VCaP (cell line): ENCODE data around the gene EXOC1.

Experiments used
- H3K27ac ChIP-seq: fragments of 450-650 bp; 2 replicates; pipeline ENCODE4 v1.5.1; 2017
- TF ChIP-seq, protein P1 (sequence below): fragments of 450-650 bp; conservative IDR thresholded peaks from 2 replicates; pipeline ENCODE4 v1.5.1; 2017; ENCODE audit warnings: mild to moderate bottlenecking, moderate library complexity

Gene EXOC1

GRCh38 chr4:55822329-55822728 lies 31.1 kb upstream of the EXOC1 start:
- TF ChIP-seq, protein P1, sequence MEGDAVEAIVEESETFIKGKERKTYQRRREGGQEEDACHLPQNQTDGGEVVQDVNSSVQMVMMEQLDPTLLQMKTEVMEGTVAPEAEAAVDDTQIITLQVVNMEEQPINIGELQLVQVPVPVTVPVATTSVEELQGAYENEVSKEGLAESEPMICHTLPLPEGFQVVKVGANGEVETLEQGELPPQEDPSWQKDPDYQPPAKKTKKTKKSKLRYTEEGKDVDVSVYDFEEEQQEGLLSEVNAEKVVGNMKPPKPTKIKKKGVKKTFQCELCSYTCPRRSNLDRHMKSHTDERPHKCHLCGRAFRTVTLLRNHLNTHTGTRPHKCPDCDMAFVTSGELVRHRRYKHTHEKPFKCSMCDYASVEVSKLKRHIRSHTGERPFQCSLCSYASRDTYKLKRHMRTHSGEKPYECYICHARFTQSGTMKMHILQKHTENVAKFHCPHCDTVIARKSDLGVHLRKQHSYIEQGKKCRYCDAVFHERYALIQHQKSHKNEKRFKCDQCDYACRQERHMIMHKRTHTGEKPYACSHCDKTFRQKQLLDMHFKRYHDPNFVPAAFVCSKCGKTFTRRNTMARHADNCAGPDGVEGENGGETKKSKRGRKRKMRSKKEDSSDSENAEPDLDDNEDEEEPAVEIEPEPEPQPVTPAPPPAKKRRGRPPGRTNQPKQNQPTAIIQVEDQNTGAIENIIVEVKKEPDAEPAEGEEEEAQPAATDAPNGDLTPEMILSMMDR, result no peak
- H3K27ac ChIP-seq, result no peak overlapping the region

DNA sequence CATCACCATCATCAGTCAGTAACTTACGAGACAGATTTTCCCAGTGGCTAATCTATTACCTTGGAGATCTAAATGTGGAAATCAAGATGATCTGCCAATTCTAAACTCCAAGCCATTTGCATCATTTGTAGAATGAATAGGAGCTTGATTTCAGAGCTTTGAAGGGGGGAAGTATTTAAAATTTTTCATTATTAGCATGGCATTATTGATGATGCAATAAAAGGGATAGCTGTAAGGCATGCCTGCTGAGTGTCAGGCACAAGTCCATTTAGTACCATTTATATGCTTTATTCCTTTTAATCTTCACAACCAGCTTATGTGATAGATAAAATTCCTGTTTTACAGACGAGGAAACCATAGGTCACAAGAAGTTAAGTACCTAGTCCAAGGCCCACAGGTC lies 28.6 kb upstream of the EXOC1 start:
- H3K27ac ChIP-seq, result no peak overlapping the region
- TF ChIP-seq, protein P1, result no peak

DNA sequence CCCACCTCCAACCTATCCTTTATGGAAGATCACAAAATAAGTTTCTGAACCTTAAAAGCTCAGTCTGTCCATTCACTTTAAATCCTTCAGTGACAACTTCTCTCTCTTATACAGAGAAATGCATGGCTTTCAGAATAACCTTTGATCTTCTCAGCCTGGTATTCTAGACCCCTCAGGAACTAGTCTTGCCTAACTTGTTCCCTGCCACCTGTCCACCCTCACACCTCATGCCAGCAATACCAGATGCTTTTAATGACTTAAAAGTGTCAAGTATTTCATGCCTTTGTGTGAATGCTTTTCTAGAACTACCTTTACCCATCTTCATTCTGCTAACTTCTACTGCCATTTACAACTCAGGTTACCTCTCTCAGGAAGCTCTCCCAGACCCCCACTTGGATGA lies 26.5 kb upstream of the EXOC1 start:
- TF ChIP-seq, protein P1, result no peak
- no peak overlapping the region for H3K27ac ChIP-seq

- H3K27ac ChIP-seq, result no peak overlapping the region
- TF ChIP-seq, protein P1, result no peak
Measured at GRCh38 chr4:55827582-55827981, 25.9 kb upstream of the EXOC1 start.

DNA sequence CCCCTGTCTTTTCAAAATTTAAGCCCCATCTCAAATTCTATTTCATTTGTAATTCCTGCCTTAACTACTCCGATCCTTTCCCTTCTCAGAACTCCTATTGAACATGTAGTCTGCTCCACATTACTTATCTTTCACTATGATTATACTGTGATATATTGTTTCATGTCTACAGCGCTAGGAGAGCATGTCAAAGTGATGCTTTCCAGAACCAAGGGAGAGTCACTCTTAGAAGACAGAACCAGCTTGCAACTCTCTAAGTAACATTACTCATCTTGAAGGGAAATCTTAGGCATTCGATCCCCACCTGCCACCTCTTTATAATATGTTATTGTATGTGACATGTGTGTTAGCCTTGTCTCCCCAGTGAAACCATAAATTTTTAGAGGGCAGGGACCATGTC lies 23.4 kb upstream of the EXOC1 start:
- TF ChIP-seq, protein P1, result no peak
- H3K27ac ChIP-seq, result no peak overlapping the region

DNA sequence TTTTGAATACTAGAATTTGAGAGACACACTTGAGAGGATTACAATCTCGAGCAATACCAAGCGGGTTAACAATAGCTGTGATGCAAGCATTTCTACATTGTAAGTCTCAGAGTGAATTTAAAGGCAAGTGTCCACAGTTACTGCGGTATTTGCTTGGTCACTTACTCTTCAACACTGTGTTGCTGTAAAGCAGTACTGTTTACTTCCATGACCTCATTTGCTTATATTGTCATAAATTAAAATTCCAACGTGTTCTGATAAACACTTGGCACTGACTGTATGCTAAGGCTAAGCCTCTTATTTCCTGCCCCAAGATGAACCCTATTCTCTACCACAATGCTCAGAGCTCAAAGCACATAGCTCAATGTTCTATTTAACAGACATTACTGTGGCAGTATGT lies 22.7 kb upstream of the EXOC1 start:
- H3K27ac ChIP-seq, result no peak overlapping the region
- TF ChIP-seq, protein P1, result no peak

GRCh38 chr4:55834086-55834795 lies 19.2 kb upstream of the EXOC1 start:
- TF ChIP-seq, protein P1, result no peak
- no peak overlapping the region for H3K27ac ChIP-seq
